Coronary artery (tissue), 2 donors: ENCODE measurements around the gene POLD4.

Experiments used
- DNase-seq: peaks from one replicate; pipeline ENCODE4 v3.0.0-alpha.2; 2017; ENCODE audit warnings: low spot score
- H3K27ac ChIP-seq, 2 donors: fragments of 200-600 bp; sonication (generic); one replicate each; pipeline ENCODE4 v1.5.1; 2016 to 2019
- H3K4me3 ChIP-seq: fragments of 200-600 bp; sonication (generic); 2 replicates; pipeline ENCODE4 v1.5.1; 2016; ENCODE audit warnings: mild to moderate bottlenecking, moderate library complexity
- TF ChIP-seq, protein P1 (sequence below): fragments of 200-600 bp; sonication (generic); IDR thresholded peaks from one replicate; pipeline ENCODE4 v1.5.1; 2019; ENCODE audit warnings: antibody characterized with exemption

Gene POLD4

GRCh38 chr11:67355023-67355793 is 1.9 kb upstream of the POLD4 start:
- Histone ChIP-seq H3K4me3 (peak overlapping the region; percentile 81), H3K27ac (peak overlapping the region; percentile 95 to 96)
- TF ChIP-seq, protein P1, sequence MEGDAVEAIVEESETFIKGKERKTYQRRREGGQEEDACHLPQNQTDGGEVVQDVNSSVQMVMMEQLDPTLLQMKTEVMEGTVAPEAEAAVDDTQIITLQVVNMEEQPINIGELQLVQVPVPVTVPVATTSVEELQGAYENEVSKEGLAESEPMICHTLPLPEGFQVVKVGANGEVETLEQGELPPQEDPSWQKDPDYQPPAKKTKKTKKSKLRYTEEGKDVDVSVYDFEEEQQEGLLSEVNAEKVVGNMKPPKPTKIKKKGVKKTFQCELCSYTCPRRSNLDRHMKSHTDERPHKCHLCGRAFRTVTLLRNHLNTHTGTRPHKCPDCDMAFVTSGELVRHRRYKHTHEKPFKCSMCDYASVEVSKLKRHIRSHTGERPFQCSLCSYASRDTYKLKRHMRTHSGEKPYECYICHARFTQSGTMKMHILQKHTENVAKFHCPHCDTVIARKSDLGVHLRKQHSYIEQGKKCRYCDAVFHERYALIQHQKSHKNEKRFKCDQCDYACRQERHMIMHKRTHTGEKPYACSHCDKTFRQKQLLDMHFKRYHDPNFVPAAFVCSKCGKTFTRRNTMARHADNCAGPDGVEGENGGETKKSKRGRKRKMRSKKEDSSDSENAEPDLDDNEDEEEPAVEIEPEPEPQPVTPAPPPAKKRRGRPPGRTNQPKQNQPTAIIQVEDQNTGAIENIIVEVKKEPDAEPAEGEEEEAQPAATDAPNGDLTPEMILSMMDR: no peak
- peak; percentile 77 for DNase-seq

GRCh38 chr11:67354075-67355022 is 1.0 kb upstream of the POLD4 start:
- Histone ChIP-seq H3K27ac (peak overlapping the region; percentile 95 to 96), H3K4me3 (peak overlapping the region; percentile 81)
- peak; percentile 97 for DNase-seq
- TF ChIP-seq, protein P1: no peak

GRCh38 chr11:67352546-67353316 is 615 bp downstream of the POLD4 start:
- TF ChIP-seq, protein P1: no peak
- peak; percentile 83 for DNase-seq

DNA sequence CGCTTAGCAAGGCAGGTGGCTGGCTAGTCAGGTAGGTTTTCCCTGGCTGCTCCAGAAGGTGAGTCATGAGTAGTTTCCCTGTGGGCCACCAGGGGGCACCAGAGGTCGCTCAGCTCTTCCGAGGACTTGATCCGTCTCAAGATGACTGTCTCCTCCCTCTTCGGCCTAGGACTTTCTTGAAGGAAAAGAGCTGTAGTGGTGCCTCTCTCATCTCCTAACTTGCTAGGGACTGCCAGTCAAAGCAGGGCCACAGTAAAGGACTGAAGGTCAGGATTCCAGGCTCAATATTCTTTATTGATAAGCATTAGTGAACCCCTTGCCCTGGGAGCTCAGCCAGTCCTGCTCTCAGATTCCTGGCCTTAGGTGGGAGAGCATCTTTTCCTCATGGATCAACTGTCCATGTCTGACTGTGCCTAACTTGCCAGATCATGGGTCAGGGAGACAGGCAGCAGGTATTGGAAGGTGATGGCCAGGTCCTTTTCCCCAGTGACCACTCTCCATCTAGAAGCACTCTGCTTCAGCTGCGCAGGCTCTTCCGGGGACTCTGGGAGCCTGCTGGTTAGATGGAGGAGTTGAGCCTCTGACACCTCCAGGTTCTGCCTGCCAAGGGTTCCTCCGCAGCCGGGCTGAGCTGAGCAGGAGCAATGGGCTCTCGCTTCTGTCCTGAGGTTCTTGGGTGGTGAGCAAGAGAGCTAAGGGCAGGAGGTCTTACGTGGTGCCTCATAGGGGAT is 1.9 kb downstream of the POLD4 start:
- H3K4me3 ChIP-seq: peak overlapping the region; percentile 81
- DNase-seq: peak; percentile 77
- TF ChIP-seq, protein P1: peak; percentile 83
- peak overlapping the region; percentile 95 to 96 for H3K27ac ChIP-seq

More at GRCh38 chr11:67352546-67353316, 615 bp downstream of the POLD4 start:
- Histone ChIP-seq H3K4me3 (peak overlapping the region; percentile 81), H3K27ac (peak overlapping the region; percentile 95 to 96)

GRCh38 chr11:67349928-67350465 is 3.3 kb downstream of the POLD4 start:
- Histone ChIP-seq H3K4me3 (no peak overlapping the region), H3K27ac (peak overlapping the region in 1 of 2 donors; percentile 56)
- DNase-seq: no peak
- TF ChIP-seq, protein P1: no peak

DNA sequence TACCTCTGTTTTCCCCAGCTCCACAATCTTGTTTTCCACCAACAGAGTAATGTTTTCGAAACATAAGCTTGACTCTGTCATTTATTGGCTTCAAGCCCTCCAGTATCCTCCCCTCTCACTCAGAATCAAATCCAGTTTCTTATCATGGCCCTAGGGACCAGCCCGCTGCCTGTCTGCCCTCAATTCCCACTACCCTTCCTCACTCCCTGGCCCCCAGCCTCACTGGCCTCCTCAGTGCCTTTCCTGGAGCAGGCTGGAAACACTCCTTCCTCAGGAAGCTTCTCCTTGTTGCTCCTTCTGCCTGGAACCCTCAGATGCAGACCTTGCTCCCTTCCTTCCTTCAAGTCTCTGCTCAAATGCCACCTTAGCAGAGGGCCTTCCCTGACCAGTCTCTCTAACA is 3.9 kb downstream of the POLD4 start:
- Histone ChIP-seq H3K27ac (peak overlapping the region in 1 of 2 donors; percentile 56), H3K4me3 (no peak overlapping the region)
- DNase-seq: no peak
- TF ChIP-seq, protein P1: no peak
